Body of pancreas (tissue), 4 donors: ENCODE results near the gene MFAP4. TPM values are rescaled to one million over a fixed set of nuclear protein-coding genes. Genes with fewer than 3 reads are reported as not detected.

Experiments
- ATAC-seq: fragments of 150-250 bp; one replicate; pipeline ENCODE4 v1.9.1; 2016
- DNase-seq, 4 donors: peaks; one replicate each; pipeline ENCODE4 v3.0.0-alpha.2; 2019
- H3K27ac ChIP-seq, 4 donors: fragments of 200-600 bp; sonication (generic); 1 replicate in 3 of 4; 2 replicates in 1 of 4; pipeline versions ENCODE4 v1.5.1 to v1.6.1; 2016 to 2019; ENCODE audit warnings: mild to moderate bottlenecking in 1 of 4, mixed read lengths in 1 of 4, moderate library complexity in 1 of 4
- H3K27me3 ChIP-seq, 2 donors: fragments of 200-600 bp; sonication (generic); one replicate each; pipeline ENCODE4 v1.6.0; 2016; ENCODE audit warnings: mild to moderate bottlenecking in 1 of 2
- H3K36me3 ChIP-seq, 2 donors: fragments of 200-600 bp; sonication (generic); replicated peaks in 1 of 2; 2 replicates each; pipeline ENCODE4 v1.5.1; 2016; ENCODE audit warnings: low read depth in 2 of 2; ENCODE audit not compliant: insufficient read depth in 1 of 2
- H3K4me1 ChIP-seq: fragments of 200-600 bp; sonication (generic); one replicate; pipeline ENCODE4 v1.6.0; 2016
- H3K4me3 ChIP-seq, 2 donors: fragments of 200-600 bp; sonication (generic); 1 replicate in 1 of 2; 2 replicates in 1 of 2; pipeline ENCODE4 v1.5.1; 2016 to 2019
- H3K9me3 ChIP-seq, 3 donors: fragments of 200-600 bp; sonication (generic); 1 replicate in 2 of 3; 2 replicates in 1 of 3; pipeline ENCODE4 v1.5.1; 2016
- POLR2A ChIP-seq, 3 donors: fragments of 450-650 bp; IDR thresholded peaks; one replicate each; pipeline ENCODE4 v1.6.1; 2016; ENCODE audit warnings: antibody characterized with exemption in 3 of 3, mild to moderate bottlenecking in 2 of 3
- WGBS, 2 donors: methylation state at CpG; one replicate each; pipeline ENCODE4 v1.1.5; 2017; 5-methylcytosine and 5-hydroxymethylcytosine counted together
- intact Hi-C: fragments of 100-400 bp; cut with DNase I; formaldehyde crosslinking; loops from one replicate; pipeline ENCODE4 v1.15.1; 2023
- microRNA counts, 2 donors: library from miRNA; unstranded; fragments of <30 nt; microRNA quantifications; one replicate each; lab custom pipeline; 2017
- microRNA-seq, 2 donors: library from miRNA; unstranded; fragments of <30 nt; microRNA quantifications; one replicate each; pipeline ENCODE4, GENCODE V29; 2016; ENCODE audit warnings: borderline number of aligned reads in 2 of 2, borderline replicate concordance in 2 of 2
- small RNA-seq: library from RNA; depleted of rRNA; stranded (forward); fragments of <200 nt; gene quantifications from one replicate; pipeline ENCODE3, GENCODE V24; 2016
- total RNA-seq, 2 donors: library from RNA; depleted of rRNA; stranded (reverse); fragments of >200 nt; gene quantifications; one replicate each; pipeline ENCODE4 v1.1.0, GENCODE V29; 2016
- TF ChIP-seq, protein P1 (sequence below), 7 experiments: fragments of 450-650 bp in 4 of 7; fragments of 200-600 bp in 3 of 7; sonication (generic) in 3 of 7; IDR thresholded peaks; one replicate each; pipeline ENCODE4 v1.5.1; 2016 to 2019; ENCODE audit warnings: antibody characterized with exemption in 7 of 7

The MFAP4 gene
- total RNA-seq, 2 donors from 2014 or later = 25.7 to 35.3 TPM

DNA sequence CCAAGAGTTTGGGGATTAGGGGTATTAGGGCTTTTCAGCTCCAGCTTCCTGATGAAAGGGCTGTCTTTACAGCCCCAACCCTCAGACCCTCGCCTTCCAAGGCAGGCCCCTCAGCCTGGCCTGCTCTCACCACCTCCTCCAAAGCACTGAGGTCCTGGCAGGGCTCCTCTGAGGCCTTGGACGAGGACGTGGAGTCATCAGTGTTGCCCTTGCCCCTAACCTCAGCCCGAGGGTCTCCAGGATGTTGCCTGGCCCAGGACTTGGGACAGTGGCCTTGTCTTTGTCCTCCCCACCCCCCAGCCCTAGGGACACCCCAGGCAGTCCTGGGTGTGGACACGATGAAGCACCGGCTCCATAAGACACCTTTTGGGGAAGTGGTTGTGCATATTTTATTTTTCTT lies 52.7 kb downstream of the MFAP4 start:
- Histone ChIP-seq H3K4me1 (peaks cover 14% of the 10 kb centered on the region), H3K36me3 (no peaks in the 10 kb centered on the region), H3K4me3 (no peak overlapping the region), H3K27me3 (no peaks in the 10 kb centered on the region), H3K9me3 (no peaks in the 10 kb centered on the region), H3K27ac (no peak overlapping the region)
- DNase-seq = no peak
- TF ChIP-seq POLR2A (IDR thresholded peaks at IDR 0.05) = no peak
- TF ChIP-seq, protein P1, sequence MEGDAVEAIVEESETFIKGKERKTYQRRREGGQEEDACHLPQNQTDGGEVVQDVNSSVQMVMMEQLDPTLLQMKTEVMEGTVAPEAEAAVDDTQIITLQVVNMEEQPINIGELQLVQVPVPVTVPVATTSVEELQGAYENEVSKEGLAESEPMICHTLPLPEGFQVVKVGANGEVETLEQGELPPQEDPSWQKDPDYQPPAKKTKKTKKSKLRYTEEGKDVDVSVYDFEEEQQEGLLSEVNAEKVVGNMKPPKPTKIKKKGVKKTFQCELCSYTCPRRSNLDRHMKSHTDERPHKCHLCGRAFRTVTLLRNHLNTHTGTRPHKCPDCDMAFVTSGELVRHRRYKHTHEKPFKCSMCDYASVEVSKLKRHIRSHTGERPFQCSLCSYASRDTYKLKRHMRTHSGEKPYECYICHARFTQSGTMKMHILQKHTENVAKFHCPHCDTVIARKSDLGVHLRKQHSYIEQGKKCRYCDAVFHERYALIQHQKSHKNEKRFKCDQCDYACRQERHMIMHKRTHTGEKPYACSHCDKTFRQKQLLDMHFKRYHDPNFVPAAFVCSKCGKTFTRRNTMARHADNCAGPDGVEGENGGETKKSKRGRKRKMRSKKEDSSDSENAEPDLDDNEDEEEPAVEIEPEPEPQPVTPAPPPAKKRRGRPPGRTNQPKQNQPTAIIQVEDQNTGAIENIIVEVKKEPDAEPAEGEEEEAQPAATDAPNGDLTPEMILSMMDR (IDR thresholded peaks at IDR 0.05) = no peak
- no peak for ATAC-seq
- intact Hi-C loops = no loop called here
- WGBS, 2 donors = 89 to 93% methylated on average over 4 to 6 of the region's 6 CpGs

DNA sequence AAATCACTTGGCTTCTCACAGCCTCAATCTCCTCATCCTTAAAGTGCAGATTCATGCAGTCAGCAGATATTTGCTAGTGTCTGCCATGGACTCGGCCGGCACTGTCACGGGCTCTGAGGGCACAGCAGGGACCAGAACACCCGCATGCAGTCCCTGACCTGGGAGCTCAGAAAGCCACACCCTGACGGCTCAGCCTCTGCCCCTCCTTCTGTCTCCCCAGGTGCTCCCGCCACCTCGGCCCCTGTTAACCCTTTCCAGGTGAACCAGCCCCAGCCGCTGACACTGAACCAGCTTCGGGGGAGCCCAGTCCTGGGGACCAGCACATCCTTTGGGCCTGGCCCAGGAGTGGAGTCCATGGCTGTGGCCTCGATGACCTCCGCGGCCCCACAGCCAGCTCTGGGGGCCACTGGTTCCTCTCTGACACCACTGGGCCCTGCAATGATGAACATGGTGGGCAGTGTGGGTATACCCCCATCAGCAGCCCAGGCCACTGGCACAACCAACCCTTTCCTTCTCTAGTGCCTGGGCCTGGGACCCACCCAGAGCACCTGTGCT lies 53.2 kb downstream of the MFAP4 start:
- Histone ChIP-seq H3K9me3 (no peaks in the 10 kb centered on the region), H3K36me3 (no peaks in the 10 kb centered on the region), H3K4me1 (peaks cover 14% of the 10 kb centered on the region), H3K4me3 (no peak overlapping the region), H3K27ac (no peak overlapping the region), H3K27me3 (no peaks in the 10 kb centered on the region)
- DNase-seq (no peak), ATAC-seq (no peak)
- intact Hi-C loops = no loop called here
- TF ChIP-seq, protein P1 (IDR thresholded peaks at IDR 0.05) = no peak
- TF ChIP-seq POLR2A (IDR thresholded peaks at IDR 0.05) = no peak
- WGBS, 2 donors = 84 to 89% methylated on average over 10 to 12 of the region's 12 CpGs

MicroRNAs within 50 kb of the gene (microRNA counts, 767-probe panel; counts per million panel counts)
- microRNA hsa-miR-1180 (lab: Ali Mortazavi, UCI) = 0 to 736 counts per million in 2 donors

Small RNA genes lying within 50 kb of the gene (microRNA-seq; reads per million reads assigned to microRNA genes)
- 373 to 469 reads per million in 2 donors for gene MIR1180

Small RNA genes lying within 50 kb of the gene (small RNA-seq; reads per million reads assigned to genes)
- gene MIR1180 (3.9 reads per million, percentile 83 among the genes with 10 or more reads in this experiment), gene RF00537 (not detected)

Other genes starting within 250 kb of the MFAP4 start
- gene EPN2, start 149.8 kb downstream of the MFAP4 start, total RNA-seq = 10 to 100 TPM; 32.7 to 46.5 TPM
- 10 to 100 TPM; 10.4 to 53.4 TPM for gene B9D1, start 24.5 kb downstream of the MFAP4 start, total RNA-seq
- 10 to 100 TPM; 10.1 to 29.3 TPM for gene MAPK7, start 8.7 kb downstream of the MFAP4 start, total RNA-seq
- gene RNF112, start 24.0 kb upstream of the MFAP4 start, total RNA-seq = 1 to 10 TPM in 1 of 2 donors, under 1 TPM in 1; 0.52 to 5.9 TPM
- not detected for gene SLC47A1, start 146.7 kb upstream of the MFAP4 start, total RNA-seq